HepG2 (cell line): ENCODE results near the gene VIT. TPM values are rescaled to one million over a fixed set of nuclear protein-coding genes. Genes with fewer than 3 reads are reported as not detected.

ENCODE experiments used
- ATAC-seq: fragments of 200-7000 bp; cut with Tn5 transposase; 3 replicates; pipeline ENCODE4 v1.9.1; 2020; ENCODE audit warnings: mild to moderate bottlenecking, moderate library complexity
- BruUV-seq: library from RNA; stranded (reverse); fragments of 400-500 nt; replicated peaks from 2 replicates; lab custom pipeline; 2021; lab: Mats Ljungman, UMichigan
- CTCF ChIA-PET: fragments of 300-600 bp; formaldehyde crosslinking; extraction: SDS; loops from one replicate; lab custom pipeline; 2021; ENCODE audit warnings: low total read pairs, inconsistent platforms, low intra/inter-chr PET ratio; lab: Yijun Ruan, JAX
- POLR2A ChIA-PET: fragments of 350-600 bp; sonication (Branson Sonifier 250); formaldehyde crosslinking; loops from one replicate; lab custom pipeline; 2020; ENCODE audit warnings: antibody characterized with exemption, inconsistent platforms; lab: Yijun Ruan, JAX
- DNase-seq: peaks from one replicate; pipeline ENCODE4 v3.0.0-alpha.2; 2015; ENCODE audit warnings: low spot score
- FAIRE-seq: peaks from 3 replicates; lab custom pipeline; 2011; peaks lifted over from hg19 to GRCh38; lab: Jason Lieb, UNC
- H2AFZ ChIP-seq: one replicate; pipeline ENCODE4 v1.6.1; 2011; ENCODE audit warnings: low read length, inconsistent platforms
- H3K27ac ChIP-seq: fragments of 300-600 bp; 3 replicates; pipeline ENCODE4 v1.8.0; 2011; ENCODE audit warnings: mixed run types, mild to moderate bottlenecking, mixed read lengths, low read length, inconsistent platforms; ENCODE audit not compliant: insufficient read depth; ENCODE audit errors: extremely low read length
- H3K27me3 ChIP-seq, 2 experiments: fragments of 200-600 bp in 1 of 2; 2 replicates in 1 of 2; 3 replicates in 1 of 2; pipeline versions ENCODE4 v1.6.0 to v1.8.0; 2011; ENCODE audit warnings: low read length in 2 of 2, mild to moderate bottlenecking in 2 of 2, moderate library complexity in 2 of 2, inconsistent platforms in 1 of 2; ENCODE audit not compliant: insufficient read depth in 2 of 2, control insufficient read depth in 1 of 2
- H3K36me3 ChIP-seq, 2 experiments: fragments of 200-600 bp in 1 of 2; replicated peaks in 1 of 2; 2 replicates in 1 of 2; 3 replicates in 1 of 2; pipeline versions ENCODE4 v1.5.1 to v1.8.0; 2011; ENCODE audit warnings: low read length in 2 of 2, inconsistent platforms in 1 of 2; ENCODE audit not compliant: insufficient read depth in 2 of 2, control insufficient read depth in 1 of 2
- H3K4me1 ChIP-seq: 2 replicates; pipeline ENCODE4 v1.5.1; 2012; ENCODE audit warnings: low read length, inconsistent platforms; ENCODE audit not compliant: insufficient read depth
- H3K4me2 ChIP-seq: 2 replicates; pipeline ENCODE4 v1.6.0; 2011; ENCODE audit warnings: low read depth, low read length, inconsistent platforms
- H3K4me3 ChIP-seq, 3 experiments: fragments of 200-600 bp in 1 of 3; sonication (generic), shearing (Covaris generic) in 1 of 3; replicated peaks in 1 of 3; 2 replicates each; pipeline ENCODE4 v1.5.1; 2011 to 2016; ENCODE audit warnings: low read length in 3 of 3, inconsistent platforms in 2 of 3, low read depth in 2 of 3, mild to moderate bottlenecking in 2 of 3, control low read depth in 1 of 3, mixed read lengths in 1 of 3; ENCODE audit not compliant: insufficient read depth in 1 of 3
- H3K79me2 ChIP-seq: one replicate; pipeline ENCODE4 v1.6.1; 2011; ENCODE audit warnings: low read length, inconsistent platforms; ENCODE audit not compliant: insufficient read depth
- H3K9ac ChIP-seq: 2 replicates; pipeline ENCODE4 v1.6.0; 2011; ENCODE audit warnings: mild to moderate bottlenecking, low read depth, low read length, inconsistent platforms; ENCODE audit not compliant: insufficient read depth
- H3K9me3 ChIP-seq: 2 replicates; pipeline ENCODE4 v1.5.1; 2012; ENCODE audit warnings: mild to moderate bottlenecking, low read length
- H4K20me1 ChIP-seq: 2 replicates; pipeline ENCODE4 v1.6.0; 2011; ENCODE audit warnings: inconsistent platforms, mild to moderate bottlenecking, low read length, moderate library complexity; ENCODE audit not compliant: insufficient read depth
- CEBPB ChIP-seq: IDR thresholded peaks from 2 replicates; pipeline ENCODE4 v1.6.1; 2011; ENCODE audit warnings: low read depth, low read length, improper control_type of control experiment, borderline replicate concordance
- EHMT2 ChIP-seq: fragments of 200-600 bp; sonication (generic); IDR thresholded peaks from 2 replicates; pipeline ENCODE4 v1.7.0; 2017; ENCODE audit warnings: antibody characterized with exemption, low read depth, low read length, borderline replicate concordance
- FOSL2 ChIP-seq: sonication (generic); formaldehyde crosslinking; IDR thresholded peaks from 2 replicates; pipeline ENCODE4 v1.4.0; 2020; ENCODE audit warnings: missing genetic modification reagents
- HMGA1 ChIP-seq: sonication (generic); formaldehyde crosslinking; conservative IDR thresholded peaks from 2 replicates; pipeline ENCODE4 v1.4.0; 2020; ENCODE audit warnings: missing genetic modification reagents
- KLF15 ChIP-seq: sonication (generic); formaldehyde crosslinking; IDR thresholded peaks from 2 replicates; pipeline ENCODE4 v1.8.1; 2023; ENCODE audit warnings: borderline replicate concordance, mild to moderate bottlenecking, inconsistent platforms, missing genetic modification reagents, mixed read lengths
- MTA1 ChIP-seq: sonication (generic); formaldehyde crosslinking; IDR thresholded peaks from 2 replicates; pipeline ENCODE4 v1.4.0; 2020; ENCODE audit warnings: missing genetic modification reagents, mild to moderate bottlenecking, borderline replicate concordance
- REL ChIP-seq: sonication (generic); formaldehyde crosslinking; conservative IDR thresholded peaks from 2 replicates; pipeline ENCODE4 v1.8.0; 2022; ENCODE audit warnings: mild to moderate bottlenecking, missing genetic modification reagents, moderate library complexity
- SNAPC2 ChIP-seq: sonication (generic); formaldehyde crosslinking; IDR thresholded peaks from 2 replicates; pipeline ENCODE4 v1.8.1; 2022; ENCODE audit warnings: mild to moderate bottlenecking, missing genetic modification reagents
- XRCC5 ChIP-seq: fragments of 200-400 bp; formaldehyde crosslinking; optimal IDR thresholded peaks from 2 replicates; pipeline ENCODE3; 2017; ENCODE audit warnings: mild to moderate bottlenecking, low read length
- ZFP36L2 ChIP-seq: sonication (generic); formaldehyde crosslinking; IDR thresholded peaks from 2 replicates; pipeline ENCODE4 v1.4.0; 2020; ENCODE audit warnings: missing genetic modification reagents
- ZIK1 ChIP-seq: sonication (generic); formaldehyde crosslinking; IDR thresholded peaks from 2 replicates; pipeline ENCODE4 v1.5.0; 2020; ENCODE audit warnings: mild to moderate bottlenecking, low read depth, missing genetic modification reagents, borderline replicate concordance
- ZNF557 ChIP-seq: sonication (generic); formaldehyde crosslinking; IDR thresholded peaks from 2 replicates; pipeline ENCODE4 v1.4.0; 2020; ENCODE audit warnings: missing genetic modification reagents
- WGBS: methylation state at CpG from one replicate; pipeline ENCODE4 v1.1.6; 2017; ENCODE audit warnings: low lambda C conversion rate; 5-methylcytosine and 5-hydroxymethylcytosine counted together
- in situ Hi-C: cut with HindIII; loops from 2 replicates; pipeline ENCODE4 v1.10.0; 2017; ENCODE audit warnings: low pct_unique_long_range_greater_than_20kb; ENCODE audit not compliant: extremely low pct_ligation_motif_present
- intact Hi-C: fragments of 100-400 bp; cut with micrococcal nuclease; formaldehyde crosslinking; loops from one replicate; pipeline ENCODE4 v1.10.0; 2022; ENCODE audit not compliant: unreplicated experiment
- polyA plus RNA-seq, 8 experiments: library from polyadenylated mRNA; depleted of rRNA in 3 of 8; stranded (reverse) in 7 of 8; unstranded in 1 of 8; fragments of >200 nt; fragmentation: Illumina TruSeq in 4 of 8; extraction: Trizol in 4 of 8; gene quantifications; 2 replicates each; pipeline versions ENCODE4 v1.2.1 to v1.2.3, GENCODE V29; 2011 to 2016; ENCODE audit warnings: low read depth in 4 of 8, missing spikeins in 1 of 8, mixed read lengths in 1 of 8; ENCODE audit not compliant: insufficient read depth in 1 of 8
- total RNA-seq, 5 experiments: library from RNA; depleted of rRNA; stranded (reverse); fragments of >200 nt; fragmentation: Illumina TruSeq; extraction: Trizol; gene quantifications; 2 replicates each; pipeline ENCODE4 v1.2.3, GENCODE V29; 2016; ENCODE audit warnings: low read depth in 1 of 5
- TF ChIP-seq, protein P1 (sequence below): sonication (generic); formaldehyde crosslinking; IDR thresholded peaks from 2 replicates; pipeline ENCODE4 v1.4.0; 2020; ENCODE audit warnings: missing genetic modification reagents, borderline replicate concordance

VIT gene
- total and polyA plus RNA-seq, 2 of the 13 experiments (the other 11 are each of a cell fraction or from before 2014, with no cell fraction given): not detected

DNA sequence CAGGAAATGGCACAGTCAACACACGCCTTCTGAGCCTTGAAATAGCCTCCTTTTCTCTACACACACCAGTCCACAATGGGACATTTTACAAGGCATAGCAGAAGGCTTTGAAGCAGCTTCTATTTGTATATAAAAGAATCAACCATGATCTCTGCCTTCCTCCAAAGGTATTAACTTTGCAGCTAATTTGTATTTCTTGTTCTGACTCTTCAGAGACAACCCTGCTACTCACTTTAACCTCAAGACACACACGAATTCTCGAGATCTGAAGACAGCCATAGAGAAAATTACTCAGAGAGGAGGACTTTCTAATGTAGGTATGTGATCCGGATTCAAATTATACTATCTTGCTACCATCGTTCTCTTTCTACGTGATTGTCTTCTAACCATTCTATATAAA lies 104.6 kb downstream of the VIT start:
- Histone ChIP-seq H3K79me2 (no peaks in the 10 kb centered on the region), H3K4me3 (no peak overlapping the region), H3K27ac (no peak overlapping the region), H3K4me1 (peaks cover 8% of the 10 kb centered on the region; the same call in 1 of the 2 replicates), H2AFZ (no peak overlapping the region), H3K9me3 (no peaks in the 10 kb centered on the region), H3K36me3 (no peaks in the 10 kb centered on the region), H4K20me1 (no peaks in the 10 kb centered on the region), H3K27me3 (peaks cover 2 to 18% of the 10 kb centered on the region in 2 experiments; a peak in 3 of 5 replicates), H3K4me2 (no peak overlapping the region), H3K9ac (no peak overlapping the region)
- no peak for FAIRE-seq
- no TSS peak for BruUV-seq
- no peak for DNase-seq
- 37% methylated on average over 6 of the region's 6 CpGs for WGBS
- POLR2A ChIA-PET: no interaction called here
- CTCF ChIA-PET: no interaction called here
- ATAC-seq: no peak
- TF ChIP-seq KLF15 (CRISPR knock-in tag) (no peak), EHMT2 (no peak), SNAPC2 (CRISPR knock-in tag) (no peak), ZNF557 (CRISPR knock-in tag) (no peak), FOSL2 (CRISPR knock-in tag) (no peak), CEBPB (no peak), ZIK1 (no peak), MTA1 (CRISPR knock-in tag) (no peak), ZFP36L2 (CRISPR knock-in tag) (no peak), REL (CRISPR knock-in tag) (no peak), HMGA1 (no peak), XRCC5 (no peak)
- TF ChIP-seq, protein P1, sequence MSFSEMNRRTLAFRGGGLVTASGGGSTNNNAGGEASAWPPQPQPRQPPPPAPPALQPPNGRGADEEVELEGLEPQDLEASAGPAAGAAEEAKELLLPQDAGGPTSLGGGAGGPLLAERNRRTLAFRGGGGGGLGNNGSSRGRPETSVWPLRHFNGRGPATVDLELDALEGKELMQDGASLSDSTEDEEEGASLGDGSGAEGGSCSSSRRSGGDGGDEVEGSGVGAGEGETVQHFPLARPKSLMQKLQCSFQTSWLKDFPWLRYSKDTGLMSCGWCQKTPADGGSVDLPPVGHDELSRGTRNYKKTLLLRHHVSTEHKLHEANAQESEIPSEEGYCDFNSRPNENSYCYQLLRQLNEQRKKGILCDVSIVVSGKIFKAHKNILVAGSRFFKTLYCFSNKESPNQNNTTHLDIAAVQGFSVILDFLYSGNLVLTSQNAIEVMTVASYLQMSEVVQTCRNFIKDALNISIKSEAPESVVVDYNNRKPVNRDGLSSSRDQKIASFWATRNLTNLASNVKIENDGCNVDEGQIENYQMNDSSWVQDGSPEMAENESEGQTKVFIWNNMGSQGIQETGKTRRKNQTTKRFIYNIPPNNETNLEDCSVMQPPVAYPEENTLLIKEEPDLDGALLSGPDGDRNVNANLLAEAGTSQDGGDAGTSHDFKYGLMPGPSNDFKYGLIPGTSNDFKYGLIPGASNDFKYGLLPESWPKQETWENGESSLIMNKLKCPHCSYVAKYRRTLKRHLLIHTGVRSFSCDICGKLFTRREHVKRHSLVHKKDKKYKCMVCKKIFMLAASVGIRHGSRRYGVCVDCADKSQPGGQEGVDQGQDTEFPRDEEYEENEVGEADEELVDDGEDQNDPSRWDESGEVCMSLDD (CRISPR knock-in tag): no peak
- in situ Hi-C loops: no loop called here
- intact Hi-C loops: no loop called here
